Mesothelial cell of epicardium (in vitro differentiated cells): ENCODE results near the gene C1QTNF8. TPM values are rescaled to one million over a fixed set of nuclear protein-coding genes. Genes with fewer than 3 reads are reported as not detected.
A peak's percentile ranks its signal among the peaks of the same experiment; 100 is the strongest.

Experiments used
- DNase-seq, 2 experiments: peaks; one replicate each; pipeline ENCODE4 v3.0.0; 2021; ENCODE audit warnings: low spot score in 2 of 2; ENCODE audit not compliant: unreplicated experiment in 2 of 2
- H3K27ac Mint-ChIP-seq: 2 replicates; pipeline ENCODE4 v1.8.0; 2021; ENCODE audit warnings: mixed read lengths
- H3K27me3 Mint-ChIP-seq: 2 replicates; pipeline ENCODE4 v1.8.0; 2021; ENCODE audit warnings: low read depth, mixed read lengths
- H3K36me3 Mint-ChIP-seq: 2 replicates; pipeline ENCODE4 v1.8.0; 2021; ENCODE audit warnings: mixed read lengths
- H3K4me1 Mint-ChIP-seq: 2 replicates; pipeline ENCODE4 v1.8.0; 2021; ENCODE audit warnings: mixed read lengths
- H3K4me3 Mint-ChIP-seq: 2 replicates; pipeline ENCODE4 v1.8.0; 2021; ENCODE audit warnings: mild to moderate bottlenecking, moderate library complexity, mixed read lengths
- H3K9me3 Mint-ChIP-seq: 2 replicates; pipeline ENCODE4 v1.8.0; 2021; ENCODE audit warnings: mixed read lengths
- CTCF ChIP-seq: fragments of 200-600 bp; sonication (generic); IDR thresholded peaks from one replicate; pipeline ENCODE4 v1.5.0; 2021; ENCODE audit warnings: antibody characterized with exemption; ENCODE audit not compliant: unreplicated experiment
- total RNA-seq: library from RNA; stranded (reverse); gene quantifications from 3 replicates; pipeline ENCODE4 v1.2.1, GENCODE V29; 2021

Gene C1QTNF8
- total RNA-seq, 1 donor from 2014 or later: not detected

GRCh38 chr16:1060416-1061340 lies 35.4 kb downstream of the C1QTNF8 start:
- H3K4me3 Mint-ChIP-seq: no peak overlapping the region
- no peak for TF ChIP-seq CTCF

GRCh38 chr16:1059310-1059709 lies 36.7 kb downstream of the C1QTNF8 start:
- TF ChIP-seq CTCF: no peak
- Mint-ChIP-seq H3K27ac (no peak overlapping the region), H3K4me3 (no peak overlapping the region), H3K4me1 (no peaks in the 10 kb centered on the region), H3K9me3 (peaks cover 5% of the 10 kb centered on the region), H3K27me3 (peaks cover 11% of the 10 kb centered on the region), H3K36me3 (no peaks in the 10 kb centered on the region)
- no peak for DNase-seq

More at GRCh38 chr16:1060416-1061340, 35.4 kb downstream of the C1QTNF8 start:
- H3K36me3 Mint-ChIP-seq: no peaks in the 10 kb centered on the region
- H3K27me3 Mint-ChIP-seq: peaks cover 14% of the 10 kb centered on the region
- DNase-seq: no peak
- H3K27ac Mint-ChIP-seq: no peak overlapping the region
- no peaks in the 10 kb centered on the region for H3K4me1 Mint-ChIP-seq
- peaks cover 5% of the 10 kb centered on the region for H3K9me3 Mint-ChIP-seq

- TF ChIP-seq CTCF: no peak
- Mint-ChIP-seq H3K4me1 (no peaks in the 10 kb centered on the region), H3K27ac (no peak overlapping the region), H3K27me3 (peaks cover 8% of the 10 kb centered on the region), H3K9me3 (peaks cover 5% of the 10 kb centered on the region), H3K36me3 (no peaks in the 10 kb centered on the region), H3K4me3 (no peak overlapping the region)
- no peak for DNase-seq
Observed at GRCh38 chr16:1058216-1058615, 37.8 kb downstream of the C1QTNF8 start.

GRCh38 chr16:1057252-1057932 lies 38.7 kb downstream of the C1QTNF8 start:
- peak in 1 of 2 experiments; percentile 71 for DNase-seq
- peaks cover 8% of the 10 kb centered on the region for H3K27me3 Mint-ChIP-seq
- no peaks in the 10 kb centered on the region for H3K4me1 Mint-ChIP-seq
- H3K36me3 Mint-ChIP-seq: no peaks in the 10 kb centered on the region
- no peak overlapping the region for H3K4me3 Mint-ChIP-seq
- H3K9me3 Mint-ChIP-seq: peaks cover 5% of the 10 kb centered on the region
- peak; percentile 90 for TF ChIP-seq CTCF
- no peak overlapping the region for H3K27ac Mint-ChIP-seq

GRCh38 chr16:1056196-1056595 lies 39.8 kb downstream of the C1QTNF8 start:
- peaks cover 8% of the 10 kb centered on the region for H3K27me3 Mint-ChIP-seq
- H3K27ac Mint-ChIP-seq: no peak overlapping the region
- H3K4me3 Mint-ChIP-seq: no peak overlapping the region
- no peaks in the 10 kb centered on the region for H3K4me1 Mint-ChIP-seq
- H3K9me3 Mint-ChIP-seq: peaks cover 5% of the 10 kb centered on the region
- H3K36me3 Mint-ChIP-seq: no peaks in the 10 kb centered on the region
- DNase-seq: no peak
- no peak for TF ChIP-seq CTCF
